HG03196 (cell line): ENCODE measurements around the gene OR52E2.

Experiments
- ATAC-seq: cut with Tn5 transposase; IDR thresholded peaks from one replicate; pipeline ENCODE4 v1.9.1; 2021; ENCODE audit not compliant: unreplicated experiment

Gene OR52E2

GRCh38 chr11:5021996-5022395 lies 37.4 kb downstream of the OR52E2 start:
- ATAC-seq: no peak

DNA sequence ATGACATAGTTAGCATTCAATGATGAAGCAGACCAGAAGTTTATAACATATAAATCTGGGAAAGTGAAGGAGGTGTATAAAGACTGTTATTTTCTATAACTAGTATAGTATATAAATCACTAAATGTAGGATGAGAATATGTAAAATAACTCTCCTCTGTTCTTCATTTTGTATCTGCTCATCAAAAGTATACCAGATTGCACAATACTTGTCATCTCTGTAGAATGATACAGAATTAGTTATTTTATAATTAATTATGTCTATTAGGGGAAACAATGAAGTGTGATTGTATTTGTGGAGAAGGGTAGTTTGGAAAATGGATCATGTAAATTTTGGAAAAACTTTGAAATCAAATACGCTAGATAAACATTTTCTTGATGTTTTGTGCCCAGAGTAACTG lies 46.4 kb downstream of the OR52E2 start:
- no peak for ATAC-seq

DNA sequence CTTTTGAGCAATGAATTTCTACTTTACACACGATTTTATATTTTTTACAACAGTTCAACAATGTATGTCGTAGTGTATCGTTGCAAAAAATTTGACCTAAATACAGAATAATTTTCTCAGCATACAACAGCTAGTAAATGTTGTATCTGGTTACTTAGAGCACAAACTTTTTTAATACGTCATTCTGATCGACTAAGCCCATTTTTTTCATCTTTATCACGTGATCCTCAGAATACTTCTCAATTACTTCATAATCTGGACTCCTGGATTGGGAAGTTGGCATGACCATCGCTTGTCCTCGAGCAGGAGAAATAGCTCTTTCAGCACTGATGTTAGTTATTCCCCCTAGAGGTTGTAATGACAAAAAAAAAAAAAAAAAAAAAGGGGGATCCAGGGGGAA lies 48.2 kb downstream of the OR52E2 start:
- no peak for ATAC-seq
